Stimulated activated naive CD8-positive, alpha-beta T cell treated with anti-CD3 and anti-CD28 coated beads, Interleukin-15, amount 100 ng/mL, for 72 hours (primary cell): ENCODE measurements around the gene DIPK1A.

Experiments used
- ATAC-seq: fragments of 150-1000 bp; cut with Tn5 transposase; 2 replicates; pipeline ENCODE4 v1.10.0; 2021; ENCODE audit warnings: mild to moderate bottlenecking, moderate library complexity
- DNase-seq, 2 donors: peaks; one replicate each; pipeline ENCODE4 v3.0.0; 2021 to 2022
- H3K27ac Mint-ChIP-seq, 2 donors: one replicate each; pipeline ENCODE4 v1.8.0; 2022; ENCODE audit warnings: mild to moderate bottlenecking in 2 of 2, mixed read lengths in 2 of 2, moderate library complexity in 2 of 2
- H3K27me3 Mint-ChIP-seq: one replicate; pipeline ENCODE4 v1.8.0; 2022; ENCODE audit warnings: mixed read lengths
- H3K4me1 Mint-ChIP-seq: one replicate; pipeline ENCODE4 v1.8.0; 2022; ENCODE audit warnings: mild to moderate bottlenecking, mixed read lengths
- H3K4me3 Mint-ChIP-seq, 2 donors: one replicate each; pipeline ENCODE4 v1.8.0; 2022; ENCODE audit warnings: mild to moderate bottlenecking in 2 of 2, mixed read lengths in 2 of 2, moderate library complexity in 1 of 2
- H3K9me3 Mint-ChIP-seq, 2 donors: one replicate each; pipeline ENCODE4 v1.8.0; 2022; ENCODE audit warnings: mixed read lengths in 2 of 2

DIPK1A gene

DNA sequence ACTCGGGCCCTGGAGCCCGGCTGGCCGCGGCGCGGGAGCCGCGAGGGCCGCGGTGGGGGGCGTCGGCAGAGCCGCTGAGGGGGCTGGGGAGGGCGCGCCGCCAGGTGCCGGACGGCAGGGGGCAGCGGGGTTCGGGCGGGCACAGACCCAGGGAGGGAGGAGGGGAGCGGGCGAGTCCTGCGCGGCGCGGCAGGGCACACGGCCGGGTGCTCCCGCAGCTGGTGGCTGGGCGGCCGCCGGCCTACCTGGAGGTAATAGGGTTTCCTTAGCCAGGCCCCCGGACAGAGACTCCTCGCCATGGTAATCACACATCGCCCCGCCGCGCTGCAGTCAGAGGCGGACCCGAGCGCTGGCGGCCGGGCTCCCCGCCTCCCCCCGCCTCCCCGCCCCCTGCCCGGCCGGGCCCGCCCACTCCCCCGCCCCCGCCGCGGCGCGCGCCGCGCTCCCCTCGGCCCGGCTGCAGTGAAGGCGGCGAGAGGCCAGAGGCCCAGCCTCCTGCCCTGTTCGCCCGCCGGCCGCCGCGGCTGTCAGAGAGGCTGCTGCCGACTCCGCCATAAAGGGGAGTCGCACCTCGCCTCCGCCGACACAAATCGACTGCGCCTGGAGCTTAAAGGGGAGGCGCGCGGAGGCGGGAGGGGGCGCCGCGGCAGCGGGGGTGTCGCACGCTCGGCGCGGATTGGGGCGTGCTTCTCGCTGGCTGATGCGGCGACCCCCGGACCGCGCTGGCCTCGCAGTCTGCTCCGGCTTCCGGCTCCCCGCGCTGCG lies at the start of gene DIPK1A:
Gene DIPK1A, minus strand, starts transcription at position 332 of the 765 bp plus-strand sequence. Its CDS starts 33 bp downstream, at position 299.
- Mint-ChIP-seq H3K27ac (peak within 1 kb of the TSS; percentile 95 to 96), H3K9me3 (no peaks in the 10 kb centered on the region), H3K27me3 (no peaks in the 10 kb centered on the region), H3K4me1 (peaks cover 32% of the 10 kb centered on the region), H3K4me3 (peak within 1 kb of the TSS; percentile 92 to 93)
- peak; percentile 74 for ATAC-seq
- peak; percentile 83 for DNase-seq

DNA sequence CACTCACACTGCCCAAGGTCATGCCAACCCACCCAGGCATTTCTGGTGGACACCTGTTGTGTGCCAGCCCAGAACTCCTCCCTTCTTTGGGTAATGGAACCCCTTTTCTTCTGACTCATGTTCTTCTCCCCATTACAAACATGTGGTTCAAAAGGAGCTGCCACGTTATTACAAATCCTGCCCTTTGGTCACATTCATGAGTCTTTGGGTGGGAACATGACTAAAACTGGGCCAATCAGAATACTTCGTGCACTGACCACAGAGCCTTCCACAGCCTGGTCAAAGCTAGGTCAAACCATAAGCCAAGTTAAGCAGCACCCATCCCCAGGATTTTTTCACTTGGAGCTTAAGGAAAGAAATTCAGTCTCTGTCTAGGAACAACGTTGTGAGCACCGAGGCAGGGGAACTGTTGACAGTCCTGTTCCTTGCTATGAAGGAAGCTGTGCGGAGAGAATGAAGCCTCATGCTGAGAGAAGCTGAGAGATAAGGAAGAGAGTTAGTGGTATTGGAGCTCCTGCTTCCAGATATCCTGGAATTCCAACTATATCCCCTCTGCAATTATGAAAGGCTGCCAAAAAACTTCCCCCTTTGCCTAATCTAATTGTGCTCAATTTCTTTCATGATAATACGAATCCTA lies 46.8 kb upstream of the DIPK1A start:
- H3K9me3 Mint-ChIP-seq, result no peaks in the 10 kb centered on the region
- no peaks in the 10 kb centered on the region for H3K4me1 Mint-ChIP-seq
- DNase-seq (no peak), ATAC-seq (no peak)
- peaks cover 12% of the 10 kb centered on the region for H3K27me3 Mint-ChIP-seq
- no peak overlapping the region for H3K4me3 Mint-ChIP-seq
- H3K27ac Mint-ChIP-seq, result no peak overlapping the region

DNA sequence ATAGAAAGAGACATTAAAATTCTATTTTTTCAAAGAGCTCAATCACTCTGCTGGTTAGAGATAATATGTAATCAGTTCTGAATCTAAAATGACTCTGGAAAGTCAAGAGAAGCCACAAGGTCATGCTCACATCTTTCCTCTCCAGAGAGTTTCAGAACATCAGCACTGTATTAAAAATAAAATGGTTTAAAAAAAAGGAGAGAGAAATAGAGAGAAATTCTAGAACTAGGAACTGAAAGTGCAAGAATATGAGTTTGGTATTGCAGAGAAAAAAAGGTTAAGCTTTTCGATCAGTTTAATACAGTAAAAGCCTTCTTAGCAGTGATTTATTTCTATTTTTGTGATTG lies 44.0 kb upstream of the DIPK1A start:
- H3K4me3 Mint-ChIP-seq, result no peak overlapping the region

DNA sequence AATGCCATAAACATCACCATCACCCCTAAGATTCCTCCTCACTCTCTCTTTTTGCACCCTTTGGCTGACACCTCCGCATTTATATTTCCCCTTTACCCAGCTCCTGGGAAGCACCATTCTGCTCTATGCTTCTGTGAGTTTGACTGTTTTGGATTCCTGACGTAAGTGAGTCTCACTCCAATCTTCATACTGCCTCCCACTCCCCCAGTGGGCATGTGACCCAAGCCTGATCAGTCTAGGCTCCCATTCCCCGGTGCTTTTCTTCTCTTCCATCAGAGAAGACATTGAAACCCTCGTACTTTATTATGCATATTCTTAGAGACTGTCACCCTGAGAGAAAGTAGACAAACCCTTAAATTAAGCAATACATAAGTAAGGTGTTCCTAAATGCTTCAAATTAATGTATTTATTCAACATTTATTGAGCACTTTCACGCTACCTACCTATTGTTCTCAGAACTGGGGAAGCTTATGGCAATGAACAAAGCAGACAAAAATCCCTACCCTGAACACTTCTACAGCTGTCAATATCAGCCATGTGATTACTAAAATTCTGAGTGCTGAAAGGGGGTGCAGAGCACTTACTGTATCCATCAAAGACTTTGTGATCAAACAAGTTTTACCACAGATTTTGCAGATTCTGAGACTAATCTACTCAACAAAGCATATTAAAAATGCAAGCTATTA lies 43.4 kb upstream of the DIPK1A start:
- Mint-ChIP-seq H3K4me1 (no peaks in the 10 kb centered on the region), H3K9me3 (no peaks in the 10 kb centered on the region), H3K27me3 (peaks cover 12% of the 10 kb centered on the region), H3K4me3 (no peak overlapping the region), H3K27ac (no peak overlapping the region)
- DNase-seq, result no peak
- ATAC-seq, result no peak

More for the DNA sequence above, 44.0 kb upstream of the DIPK1A start:
- H3K4me1 Mint-ChIP-seq, result no peaks in the 10 kb centered on the region
- no peaks in the 10 kb centered on the region for H3K9me3 Mint-ChIP-seq
- no peak overlapping the region for H3K27ac Mint-ChIP-seq
- DNase-seq (no peak), ATAC-seq (no peak)
- H3K27me3 Mint-ChIP-seq, result peaks cover 12% of the 10 kb centered on the region

DNA sequence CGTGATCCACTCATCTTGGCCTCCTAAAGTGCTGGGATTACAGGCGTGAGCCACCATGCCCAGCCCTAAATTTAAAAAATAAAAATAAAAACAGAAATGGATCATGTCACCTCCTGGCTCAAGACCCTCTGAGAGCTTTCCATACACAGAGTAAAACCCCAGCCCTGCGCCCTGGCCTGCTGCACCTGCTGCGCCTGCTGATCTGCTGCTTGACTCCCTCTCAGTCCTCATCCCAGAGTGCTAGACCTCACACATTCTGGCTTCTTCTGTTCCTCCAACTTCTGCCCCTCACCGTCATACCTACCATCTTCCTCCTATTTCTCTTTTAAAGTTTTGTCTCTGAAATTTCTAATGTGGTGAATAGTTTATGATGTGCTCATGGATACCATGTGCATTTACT lies 42.7 kb upstream of the DIPK1A start:
- DNase-seq, result no peak
- Mint-ChIP-seq H3K9me3 (no peaks in the 10 kb centered on the region), H3K4me1 (no peaks in the 10 kb centered on the region), H3K4me3 (no peak overlapping the region), H3K27ac (no peak overlapping the region), H3K27me3 (peaks cover 12% of the 10 kb centered on the region)
- no peak for ATAC-seq

DNA sequence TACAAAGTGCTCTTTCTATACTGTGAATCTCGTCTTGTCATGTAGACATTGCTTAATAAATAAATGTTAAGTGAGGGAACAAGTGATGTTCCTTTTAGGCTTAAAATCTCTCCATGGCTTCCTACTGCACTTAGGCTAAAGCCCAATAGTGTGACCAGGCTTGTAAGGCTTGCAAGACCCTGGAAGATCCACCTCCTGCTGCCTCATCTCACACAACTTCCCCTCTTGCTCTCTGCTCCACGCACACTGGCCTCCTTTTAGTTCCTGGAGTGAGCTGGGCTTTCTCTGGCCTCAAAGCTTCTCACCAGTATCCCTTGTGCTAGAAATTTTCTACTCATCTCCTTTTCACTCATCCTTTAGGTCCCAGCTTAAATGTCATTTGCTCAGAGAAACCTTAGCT lies 41.5 kb upstream of the DIPK1A start:
- no peak for ATAC-seq
- H3K27me3 Mint-ChIP-seq, result peaks cover 12% of the 10 kb centered on the region
- no peak for DNase-seq
- H3K9me3 Mint-ChIP-seq, result no peaks in the 10 kb centered on the region
- no peak overlapping the region for H3K27ac Mint-ChIP-seq
- no peaks in the 10 kb centered on the region for H3K4me1 Mint-ChIP-seq
- no peak overlapping the region for H3K4me3 Mint-ChIP-seq

DNA sequence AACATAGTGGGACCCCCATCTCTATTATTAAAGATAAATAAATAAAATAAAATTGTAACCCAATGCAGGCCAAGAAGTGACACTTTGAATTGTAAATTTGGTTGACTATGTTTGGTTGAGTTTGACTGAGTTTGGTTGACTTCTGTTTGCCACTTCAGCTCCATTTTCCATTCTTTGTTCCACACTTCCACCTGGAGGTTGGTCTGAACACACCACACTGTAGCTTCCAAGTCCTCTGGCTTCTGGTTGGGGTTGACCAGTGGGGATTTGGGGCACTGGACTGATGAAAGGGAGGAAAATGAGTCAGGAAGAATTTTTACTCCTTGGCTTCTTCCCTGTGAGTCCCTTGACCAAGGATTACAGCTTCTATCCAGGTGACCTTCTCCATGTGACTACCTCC lies 40.6 kb upstream of the DIPK1A start:
- Mint-ChIP-seq H3K27me3 (peaks cover 12% of the 10 kb centered on the region), H3K4me1 (no peaks in the 10 kb centered on the region), H3K4me3 (no peak overlapping the region), H3K9me3 (no peaks in the 10 kb centered on the region), H3K27ac (no peak overlapping the region)
- no peak for ATAC-seq
- no peak for DNase-seq

DNA sequence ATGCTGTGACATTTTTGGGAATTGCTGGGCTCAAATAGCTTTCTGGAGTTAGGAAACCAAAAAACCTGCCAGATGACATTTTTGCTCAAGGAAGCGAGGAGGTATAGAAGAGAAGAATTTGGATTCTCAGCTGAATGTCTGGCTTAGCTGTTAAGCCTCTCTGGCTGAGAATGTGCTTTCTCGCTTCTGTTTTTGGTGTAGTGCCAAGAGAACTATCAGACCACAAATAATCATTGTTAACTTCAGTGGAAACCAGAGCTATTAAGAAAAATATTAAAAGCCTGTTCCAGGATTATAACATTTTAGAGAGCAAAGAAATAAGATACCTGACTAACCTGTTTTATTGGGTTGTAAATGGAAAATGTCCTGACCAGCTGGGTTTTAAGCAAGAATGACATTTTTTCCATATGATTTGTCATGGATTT lies 39.5 kb upstream of the DIPK1A start:
- DNase-seq, result no peak
- no peak overlapping the region for H3K4me3 Mint-ChIP-seq
- peaks cover 12% of the 10 kb centered on the region for H3K27me3 Mint-ChIP-seq
- no peaks in the 10 kb centered on the region for H3K4me1 Mint-ChIP-seq
- no peak for ATAC-seq
- no peaks in the 10 kb centered on the region for H3K9me3 Mint-ChIP-seq
- no peak overlapping the region for H3K27ac Mint-ChIP-seq

DNA sequence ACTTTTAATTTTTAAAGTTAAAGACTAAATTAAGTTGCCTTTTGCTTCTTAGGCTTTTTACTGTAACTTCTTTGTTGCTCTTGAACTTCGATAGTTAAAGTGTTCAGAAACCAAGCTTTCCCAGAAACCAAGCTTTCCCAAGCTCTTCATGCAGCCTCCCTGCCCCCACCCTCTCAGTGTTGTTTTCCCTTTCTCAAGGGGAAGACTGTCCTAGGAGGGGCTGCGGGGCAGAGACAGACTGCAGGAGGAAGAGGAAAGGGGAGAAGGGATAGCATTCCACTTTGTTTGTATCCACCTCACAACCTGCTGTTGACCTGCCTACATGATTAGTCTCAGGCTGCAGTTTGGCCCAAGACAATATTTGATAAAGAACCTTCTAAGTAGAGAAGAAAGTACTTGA lies 39.0 kb upstream of the DIPK1A start:
- no peak overlapping the region for H3K27ac Mint-ChIP-seq
- no peaks in the 10 kb centered on the region for H3K9me3 Mint-ChIP-seq
- H3K4me3 Mint-ChIP-seq, result no peak overlapping the region
- peaks cover 12% of the 10 kb centered on the region for H3K27me3 Mint-ChIP-seq
- no peak for ATAC-seq
- DNase-seq, result no peak
- H3K4me1 Mint-ChIP-seq, result no peaks in the 10 kb centered on the region

DNA sequence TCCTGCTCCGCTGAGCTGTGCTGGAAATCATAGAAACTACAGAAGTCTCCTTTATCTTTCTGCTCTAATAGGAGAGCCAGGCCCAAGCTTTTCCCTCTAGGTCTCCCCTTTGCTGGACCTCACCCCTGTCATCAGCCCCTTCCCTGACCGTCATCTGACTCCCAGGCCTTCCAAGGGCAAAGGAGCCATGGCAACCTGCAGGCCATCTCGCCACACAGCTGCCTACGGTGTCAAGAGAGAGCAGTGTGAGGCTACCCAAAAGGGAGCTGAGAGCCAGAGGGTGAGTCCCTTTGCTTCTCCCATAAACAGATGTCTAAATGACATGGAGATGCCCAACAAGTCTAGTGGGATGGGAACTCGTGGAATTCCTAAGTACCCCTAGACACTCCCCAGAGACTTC lies 37.6 kb upstream of the DIPK1A start:
- Mint-ChIP-seq H3K27ac (no peak overlapping the region), H3K4me3 (no peak overlapping the region), H3K9me3 (no peaks in the 10 kb centered on the region), H3K4me1 (peaks cover 7% of the 10 kb centered on the region), H3K27me3 (peaks cover under 1% of the 10 kb centered on the region)
- no peak for ATAC-seq
- no peak for DNase-seq

DNA sequence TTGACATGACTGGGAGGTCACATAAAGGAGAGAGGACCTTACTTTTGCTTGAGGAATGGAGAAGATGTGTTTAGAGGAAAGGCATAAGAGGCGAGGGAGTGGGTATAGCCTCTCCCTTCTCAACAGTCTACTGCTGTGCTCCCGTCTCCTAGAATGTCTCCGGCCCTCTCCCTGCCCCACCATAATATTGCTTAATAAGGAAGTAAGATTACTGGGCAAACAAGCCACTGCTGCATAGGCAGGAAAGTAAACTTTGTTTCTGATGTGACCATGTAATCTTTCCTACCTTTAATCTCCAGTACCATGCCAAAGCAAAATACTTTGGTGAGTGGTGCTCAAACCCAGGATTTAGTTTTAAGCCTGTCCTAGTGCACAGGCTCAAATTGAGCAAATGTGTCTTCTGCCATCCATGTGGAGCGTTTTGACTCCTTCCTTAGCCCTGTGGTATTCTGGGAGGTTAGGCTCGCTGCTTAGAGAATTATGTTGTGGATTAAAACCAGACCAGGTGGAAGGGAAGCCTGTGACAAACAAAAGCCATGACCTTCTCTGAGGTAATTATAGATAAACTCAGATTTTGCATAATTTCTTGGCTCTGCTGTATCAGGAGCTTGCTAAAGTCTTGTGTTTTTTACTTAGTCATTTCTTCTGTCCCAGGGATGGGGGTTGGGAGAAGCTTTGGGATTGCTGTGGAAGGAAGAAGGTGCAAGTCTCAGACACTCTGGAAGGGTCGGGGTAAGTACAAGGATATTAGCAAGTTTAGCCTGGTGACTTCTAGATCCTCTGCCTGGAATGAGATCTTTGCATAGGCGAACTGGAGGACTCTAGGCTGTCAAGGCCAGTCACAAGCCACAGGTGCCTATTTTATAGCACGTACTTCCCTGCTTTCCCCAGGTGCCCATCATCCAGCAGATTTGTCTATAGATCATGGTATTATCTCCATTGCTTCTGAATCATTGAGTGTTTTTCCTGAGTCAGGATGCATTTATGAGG lies 34.5 kb upstream of the DIPK1A start:
- DNase-seq, result no peak
- H3K4me3 Mint-ChIP-seq, result no peak overlapping the region
- H3K9me3 Mint-ChIP-seq, result peaks cover 0 to 5% of the 10 kb centered on the region in 2 donors
- H3K27ac Mint-ChIP-seq, result no peak overlapping the region
- H3K27me3 Mint-ChIP-seq, result no peaks in the 10 kb centered on the region
- no peak for ATAC-seq
- H3K4me1 Mint-ChIP-seq, result peaks cover 34% of the 10 kb centered on the region

DNA sequence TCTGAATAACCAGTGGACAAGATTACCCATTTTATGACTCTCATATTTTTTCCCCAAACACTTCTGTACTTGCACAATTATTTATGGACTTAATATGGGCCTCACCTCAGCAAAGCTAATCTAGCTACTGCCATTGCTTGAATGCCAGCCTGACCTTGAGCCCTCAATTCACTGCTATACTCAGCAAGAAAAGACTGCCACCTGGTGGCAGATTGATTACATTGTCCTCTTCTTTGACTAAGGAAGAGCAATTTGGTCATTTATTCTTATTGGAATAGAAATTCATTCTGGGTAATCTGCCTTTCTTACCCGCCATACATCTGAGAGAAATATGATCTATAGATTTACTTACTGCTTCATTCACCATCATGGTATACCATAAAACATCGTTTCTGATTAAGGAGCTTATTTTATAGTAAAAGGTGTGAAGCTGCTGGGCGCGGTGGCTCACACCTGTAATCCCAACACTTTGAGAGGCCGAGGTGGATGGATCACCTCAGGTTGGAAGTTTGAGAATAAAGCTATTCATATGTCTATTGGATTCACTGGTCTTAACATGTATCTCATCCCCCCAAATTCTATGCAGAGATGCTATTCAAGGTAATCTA lies 32.9 kb upstream of the DIPK1A start:
- ATAC-seq (peak; percentile 87), DNase-seq (peak; percentile 65 to 67)
- Mint-ChIP-seq H3K4me3 (no peak overlapping the region), H3K27ac (no peak overlapping the region), H3K9me3 (peaks cover 0 to 5% of the 10 kb centered on the region in 2 donors), H3K27me3 (no peaks in the 10 kb centered on the region), H3K4me1 (peaks cover 49% of the 10 kb centered on the region)

DNA sequence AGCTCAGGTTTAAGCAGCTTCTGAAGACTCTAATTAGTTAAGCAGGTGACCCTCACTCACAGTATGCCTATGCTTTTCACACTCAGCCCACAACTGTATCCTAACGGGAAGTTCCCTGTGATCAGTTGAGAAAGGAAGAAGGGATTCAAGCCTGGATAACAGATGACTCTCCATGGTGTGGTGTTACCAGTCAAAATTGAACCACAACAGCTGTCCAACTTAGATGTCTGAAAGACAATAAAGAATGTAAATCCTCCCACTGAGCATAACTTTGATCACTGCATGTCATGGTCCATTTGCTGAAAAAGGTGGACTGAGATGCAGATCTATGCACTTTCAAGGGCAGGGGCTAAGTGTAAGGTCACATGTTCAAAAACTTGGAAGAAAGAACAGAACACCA lies 32.3 kb upstream of the DIPK1A start:
- no peak for DNase-seq
- Mint-ChIP-seq H3K27ac (no peak overlapping the region), H3K4me1 (peaks cover 56% of the 10 kb centered on the region), H3K27me3 (no peaks in the 10 kb centered on the region), H3K9me3 (peaks cover 0 to 5% of the 10 kb centered on the region in 2 donors), H3K4me3 (no peak overlapping the region)
- no peak for ATAC-seq

DNA sequence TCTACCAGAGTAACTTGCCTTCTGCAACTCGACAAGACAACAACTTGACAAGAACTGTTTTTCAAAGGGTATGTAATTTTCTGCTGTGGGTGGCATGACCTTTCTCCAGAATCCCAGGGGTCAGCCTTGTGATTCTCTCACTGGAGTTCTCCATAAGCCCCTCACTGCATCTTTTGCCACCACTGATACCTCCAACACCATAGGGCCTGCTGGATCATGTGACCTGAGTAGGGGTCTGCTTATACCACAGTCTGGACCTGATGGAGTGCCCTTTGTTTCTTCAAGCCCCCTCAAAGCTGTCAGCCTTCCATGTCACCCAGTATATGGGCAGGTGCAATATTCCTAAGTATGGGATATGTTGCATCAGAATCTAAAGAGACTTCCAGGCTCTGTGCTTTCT lies 31.6 kb upstream of the DIPK1A start:
- peaks cover 61% of the 10 kb centered on the region for H3K4me1 Mint-ChIP-seq

DNA sequence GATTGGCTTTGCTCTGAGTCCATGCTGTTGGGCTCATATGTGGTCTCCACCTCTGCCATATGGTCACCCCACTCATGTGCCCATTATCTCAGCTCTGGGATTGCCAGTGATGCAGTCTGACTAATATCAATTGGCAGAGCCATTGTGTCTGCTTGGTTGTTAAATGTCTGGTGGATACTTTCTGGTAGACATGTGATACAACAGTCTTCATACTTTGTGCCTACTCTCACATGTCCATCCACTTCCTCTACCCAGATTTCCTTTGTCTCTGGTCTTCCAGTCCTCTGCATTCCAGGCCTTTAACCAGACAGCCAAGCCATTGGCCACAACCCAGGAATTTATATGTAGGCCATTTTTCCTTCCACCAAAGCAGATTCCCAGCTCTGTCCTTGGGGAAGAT lies 30.8 kb upstream of the DIPK1A start:
- Mint-ChIP-seq H3K27ac (peak overlapping the region; percentile 21 to 72), H3K4me1 (peaks cover 70% of the 10 kb centered on the region), H3K4me3 (no peak overlapping the region), H3K9me3 (peaks cover 0 to 5% of the 10 kb centered on the region in 2 donors), H3K27me3 (no peaks in the 10 kb centered on the region)
- no peak for DNase-seq
- no peak for ATAC-seq

More for the DNA sequence above, 31.6 kb upstream of the DIPK1A start:
- no peak overlapping the region for H3K4me3 Mint-ChIP-seq
- no peak overlapping the region for H3K27ac Mint-ChIP-seq
- peaks cover 0 to 5% of the 10 kb centered on the region in 2 donors for H3K9me3 Mint-ChIP-seq
- H3K27me3 Mint-ChIP-seq, result no peaks in the 10 kb centered on the region
- ATAC-seq, result no peak
- DNase-seq, result no peak
